ENCODE data around the gene TSR2.

DNA sequence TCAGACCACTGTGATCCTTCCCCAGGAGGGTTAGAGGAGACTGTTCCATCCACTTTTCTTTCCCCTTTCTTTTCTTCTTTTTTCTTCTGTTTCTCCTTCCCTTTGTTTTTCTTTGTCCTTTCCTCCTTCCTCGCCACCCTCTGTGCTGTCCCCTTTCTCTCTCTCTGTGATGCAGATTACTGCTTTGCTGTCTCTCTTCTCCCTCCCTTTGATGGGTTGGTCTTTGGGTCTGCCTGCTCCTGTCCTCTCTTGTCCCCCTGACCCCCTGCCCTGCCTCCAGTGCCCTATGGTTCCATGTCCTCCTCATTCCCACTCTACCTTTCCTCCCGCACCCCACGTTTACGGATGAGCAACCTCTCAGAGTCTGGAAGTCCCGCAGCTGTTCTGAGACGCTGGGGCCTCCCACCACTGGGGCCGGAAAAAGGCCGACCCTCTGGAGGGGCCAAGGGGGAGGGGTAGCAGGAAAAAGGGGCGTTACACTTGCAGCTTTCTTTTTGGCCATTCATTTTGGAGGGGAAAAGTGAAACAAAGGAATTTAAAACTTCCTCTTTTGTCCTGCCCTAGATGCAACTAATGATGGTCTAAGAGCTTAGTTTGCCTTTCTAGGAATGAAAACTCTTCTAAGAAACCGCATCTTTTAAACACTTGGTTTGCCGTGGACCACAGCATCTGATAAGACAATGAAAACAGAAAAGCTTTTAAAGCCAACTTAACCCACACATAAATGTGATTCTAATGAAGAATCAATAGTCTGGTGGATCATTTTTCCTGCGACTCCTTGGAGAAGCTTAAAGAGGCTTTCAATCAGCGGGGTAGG lies 24.5 kb upstream of the TSR2 start:
- no peak for TF ChIP-seq EZH2 (IDR thresholded peaks at IDR 0.05; ENCODE audit: low read length)
- TF ChIP-seq, protein P1, sequence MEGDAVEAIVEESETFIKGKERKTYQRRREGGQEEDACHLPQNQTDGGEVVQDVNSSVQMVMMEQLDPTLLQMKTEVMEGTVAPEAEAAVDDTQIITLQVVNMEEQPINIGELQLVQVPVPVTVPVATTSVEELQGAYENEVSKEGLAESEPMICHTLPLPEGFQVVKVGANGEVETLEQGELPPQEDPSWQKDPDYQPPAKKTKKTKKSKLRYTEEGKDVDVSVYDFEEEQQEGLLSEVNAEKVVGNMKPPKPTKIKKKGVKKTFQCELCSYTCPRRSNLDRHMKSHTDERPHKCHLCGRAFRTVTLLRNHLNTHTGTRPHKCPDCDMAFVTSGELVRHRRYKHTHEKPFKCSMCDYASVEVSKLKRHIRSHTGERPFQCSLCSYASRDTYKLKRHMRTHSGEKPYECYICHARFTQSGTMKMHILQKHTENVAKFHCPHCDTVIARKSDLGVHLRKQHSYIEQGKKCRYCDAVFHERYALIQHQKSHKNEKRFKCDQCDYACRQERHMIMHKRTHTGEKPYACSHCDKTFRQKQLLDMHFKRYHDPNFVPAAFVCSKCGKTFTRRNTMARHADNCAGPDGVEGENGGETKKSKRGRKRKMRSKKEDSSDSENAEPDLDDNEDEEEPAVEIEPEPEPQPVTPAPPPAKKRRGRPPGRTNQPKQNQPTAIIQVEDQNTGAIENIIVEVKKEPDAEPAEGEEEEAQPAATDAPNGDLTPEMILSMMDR (optimal IDR thresholded peaks at IDR 0.05 in 1 of 3, IDR thresholded peaks at IDR 0.05 in 1 of 3, conservative IDR thresholded peaks at IDR 0.05 in 1 of 3; ENCODE audit: extremely low read depth in 1 of 3, insufficient read depth in 2 of 3, low read length in 3 of 3): no peak
